HG03460 (cell line): ENCODE measurements around the gene YAP1.
"Not testable (repeated sequence)": the region's sequence is repeated elsewhere in the genome, so short reads cannot be mapped to it uniquely, and the experiment has no call there.

ENCODE experiments used
- ATAC-seq: cut with Tn5 transposase; IDR thresholded peaks from one replicate; pipeline ENCODE4 v1.9.1; 2021; ENCODE audit not compliant: unreplicated experiment

The YAP1 gene

GRCh38 chr11:102196351-102196750, 86.1 kb downstream of the YAP1 start:
- ATAC-seq: no peak

- ATAC-seq: no peak
These were observed 86.6 kb downstream of the YAP1 start for GRCh38 chr11:102196816-102197215.

GRCh38 chr11:102197670-102198139, 87.5 kb downstream of the YAP1 start:
- ATAC-seq: no peak

GRCh38 chr11:102199673-102200072, 89.4 kb downstream of the YAP1 start:
- ATAC-seq: no peak

- ATAC-seq: not testable (repeated sequence)
These were observed 90.1 kb downstream of the YAP1 start for GRCh38 chr11:102200325-102200724.

GRCh38 chr11:102201776-102202175, 91.5 kb downstream of the YAP1 start:
- ATAC-seq: no peak

- no peak for ATAC-seq
These were observed 92.7 kb downstream of the YAP1 start for GRCh38 chr11:102202972-102203371.

GRCh38 chr11:102204174-102204573, 93.9 kb downstream of the YAP1 start:
- no peak for ATAC-seq

- ATAC-seq: no peak
These were observed 95.6 kb downstream of the YAP1 start for GRCh38 chr11:102205805-102206204.

- no peak for ATAC-seq
These were observed 98.6 kb downstream of the YAP1 start for GRCh38 chr11:102208835-102209234.

- no peak for ATAC-seq
These were observed 104.4 kb downstream of the YAP1 start for GRCh38 chr11:102214623-102215022.

- no peak for ATAC-seq
These were observed 106.3 kb downstream of the YAP1 start for GRCh38 chr11:102216433-102217075.

GRCh38 chr11:102220728-102221467, 110.7 kb downstream of the YAP1 start:
- no peak for ATAC-seq

- no peak for ATAC-seq
These were observed 113.6 kb downstream of the YAP1 start for GRCh38 chr11:102223859-102224258.

- no peak for ATAC-seq
These were observed 115.7 kb downstream of the YAP1 start for GRCh38 chr11:102225689-102226568.

- no peak for ATAC-seq
These were observed 116.6 kb downstream of the YAP1 start for GRCh38 chr11:102226702-102227490.

- ATAC-seq: no peak
These were observed 119.4 kb downstream of the YAP1 start for GRCh38 chr11:102229510-102230123.

- ATAC-seq: no peak
These were observed 119.9 kb downstream of the YAP1 start for GRCh38 chr11:102230186-102230585.

GRCh38 chr11:102230911-102231310, 120.7 kb downstream of the YAP1 start:
- ATAC-seq: no peak

- no peak for ATAC-seq
These were observed 124.7 kb downstream of the YAP1 start for GRCh38 chr11:102234779-102235439.
